Gastrocnemius medialis (tissue), 4 donors: ENCODE results near the gene CCSER2.

ENCODE experiments used
- POLR2A ChIP-seq, 2 donors: fragments of 450-650 bp; IDR thresholded peaks; one replicate each; pipeline ENCODE4 v1.6.1; 2017; ENCODE audit warnings: antibody characterized with exemption in 2 of 2, mild to moderate bottlenecking in 2 of 2, moderate library complexity in 2 of 2
- TF ChIP-seq, protein P1 (sequence below), 5 experiments: fragments of 450-650 bp in 3 of 5; fragments of 200-600 bp in 2 of 5; sonication (generic) in 2 of 5; IDR thresholded peaks in 4 of 5; conservative IDR thresholded peaks in 1 of 5; 1 replicate in 4 of 5; 2 replicates in 1 of 5; pipeline ENCODE4 v1.5.1; 2016 to 2019; ENCODE audit warnings: antibody characterized with exemption in 5 of 5, mild to moderate bottlenecking in 3 of 5, moderate library complexity in 3 of 5

DNA sequence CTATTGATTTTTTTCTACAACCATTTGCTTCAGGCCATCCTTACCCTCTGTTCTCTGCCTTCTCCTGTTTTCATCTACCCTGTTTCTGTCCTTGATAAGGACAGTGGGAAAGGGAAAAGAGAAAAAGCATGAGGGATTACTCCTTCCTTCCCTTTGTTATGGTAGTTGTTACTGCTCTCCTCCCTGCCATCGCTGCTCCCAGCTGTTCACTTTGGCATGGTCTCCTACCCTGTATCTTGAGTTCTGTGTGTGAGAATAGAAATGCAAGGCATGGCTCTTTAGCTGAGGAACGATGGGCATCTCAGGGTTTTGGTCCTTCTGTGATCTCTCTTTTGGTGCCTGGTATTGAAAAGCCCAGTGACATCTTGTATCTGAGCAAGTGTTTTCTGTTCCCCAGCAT lies 6.4 kb downstream of the CCSER2 start:
- TF ChIP-seq POLR2A (IDR thresholded peaks at IDR 0.05): no peak
- TF ChIP-seq, protein P1, sequence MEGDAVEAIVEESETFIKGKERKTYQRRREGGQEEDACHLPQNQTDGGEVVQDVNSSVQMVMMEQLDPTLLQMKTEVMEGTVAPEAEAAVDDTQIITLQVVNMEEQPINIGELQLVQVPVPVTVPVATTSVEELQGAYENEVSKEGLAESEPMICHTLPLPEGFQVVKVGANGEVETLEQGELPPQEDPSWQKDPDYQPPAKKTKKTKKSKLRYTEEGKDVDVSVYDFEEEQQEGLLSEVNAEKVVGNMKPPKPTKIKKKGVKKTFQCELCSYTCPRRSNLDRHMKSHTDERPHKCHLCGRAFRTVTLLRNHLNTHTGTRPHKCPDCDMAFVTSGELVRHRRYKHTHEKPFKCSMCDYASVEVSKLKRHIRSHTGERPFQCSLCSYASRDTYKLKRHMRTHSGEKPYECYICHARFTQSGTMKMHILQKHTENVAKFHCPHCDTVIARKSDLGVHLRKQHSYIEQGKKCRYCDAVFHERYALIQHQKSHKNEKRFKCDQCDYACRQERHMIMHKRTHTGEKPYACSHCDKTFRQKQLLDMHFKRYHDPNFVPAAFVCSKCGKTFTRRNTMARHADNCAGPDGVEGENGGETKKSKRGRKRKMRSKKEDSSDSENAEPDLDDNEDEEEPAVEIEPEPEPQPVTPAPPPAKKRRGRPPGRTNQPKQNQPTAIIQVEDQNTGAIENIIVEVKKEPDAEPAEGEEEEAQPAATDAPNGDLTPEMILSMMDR (IDR thresholded peaks at IDR 0.05 in 4 of 5, conservative IDR thresholded peaks at IDR 0.05 in 1 of 5): no peak
